ENCODE data around the gene SHC4. TPM values are rescaled to one million over a fixed set of nuclear protein-coding genes. Genes with fewer than 3 reads are reported as not detected.

The SHC4 gene
- total and polyA plus RNA-seq, 2 of the 8 experiments (the other 6 are each of a cell fraction or from before 2014, with no cell fraction given) = 0.15 to 0.30 TPM

DNA sequence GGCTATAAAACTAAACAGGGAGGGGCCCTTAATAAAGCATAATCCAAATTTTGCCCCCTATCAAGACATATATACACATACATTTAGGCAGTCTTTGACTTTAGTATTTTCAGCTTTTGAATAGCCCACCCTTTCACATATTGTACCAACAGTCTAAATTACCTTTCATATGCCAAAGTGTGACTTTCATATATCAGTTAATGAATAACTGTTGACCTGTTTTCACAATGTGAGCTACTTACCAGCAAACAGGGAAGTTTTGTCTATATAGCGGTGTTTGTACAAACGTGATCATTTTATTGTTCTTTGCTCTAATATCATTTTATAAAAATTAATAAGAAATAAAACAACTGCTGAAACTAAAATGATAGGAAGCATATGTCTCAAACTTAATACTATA, 180.8 kb downstream of the SHC4 start:
- no peak overlapping the region for H4K8ac ChIP-seq (ENCODE audit: extremely low read depth, insufficient read depth, low read length)
- POLR2A ChIA-PET (ENCODE audit: partially characterized antibody) = no interaction called here
- no peak overlapping the region for H2AFZ ChIP-seq (ENCODE audit: low read length)
- H3K4ac ChIP-seq (replicated peaks; ENCODE audit: insufficient read length, low read depth, low read length) = no peak overlapping the region
- H4K91ac ChIP-seq (replicated peaks; ENCODE audit: insufficient read length, low read length) = no peak overlapping the region
- no peak overlapping the region for H2AK5ac ChIP-seq (ENCODE audit: low read depth, low read length)
- no peak overlapping the region for H3K4me3 ChIP-seq (ENCODE audit: extremely low read depth in 1 of 4, insufficient read depth in 2 of 4, low read depth in 3 of 4, low read length in 4 of 4)
- 84% methylated on average over 2 of the region's 2 CpGs; no CpG with 5 or more reads in 1 of the 2 experiments for WGBS, 2 experiments (ENCODE audit: extremely low coverage in 1 of 2, insufficient coverage in 1 of 2, insufficient read length in 1 of 2, insufficient replicate concordance in 2 of 2, low coverage in 1 of 2, low lambda C conversion rate in 2 of 2, missing lambda C conversion rate in 1 of 2)
- H3K4me2 ChIP-seq (ENCODE audit: insufficient read depth in 1 of 2, low read depth in 2 of 2, low read length in 2 of 2) = no peak overlapping the region
- no peaks in the 10 kb centered on the region for H3K79me1 ChIP-seq (ENCODE audit: low read depth, low read length)
- H2BK120ac ChIP-seq (replicated peaks; ENCODE audit: low read depth, low read length) = no peak overlapping the region
- no peaks in the 10 kb centered on the region for H3K9me3 ChIP-seq (ENCODE audit: insufficient read depth in 2 of 2, low read depth in 1 of 2, low read length in 1 of 2)
- H3K79me2 ChIP-seq (ENCODE audit: control insufficient read depth in 1 of 2, insufficient read depth in 2 of 2, low read length in 2 of 2) = no peaks in the 10 kb centered on the region
- no peaks in the 10 kb centered on the region for H3K4me1 ChIP-seq (replicated peaks in 1 of 4; ENCODE audit: control insufficient read depth in 3 of 4, insufficient read depth in 4 of 4, low read length in 3 of 4)
- DNase-seq (ENCODE audit: low read depth in 1 of 2, low spot score in 2 of 2) (no peak), FAIRE-seq (no peak)
- peaks cover 0 to 4% of the 10 kb centered on the region in 2 experiments for H4K20me1 ChIP-seq (replicated peaks in 1 of 2; ENCODE audit: control insufficient read depth in 1 of 2, insufficient read depth in 2 of 2, low read length in 2 of 2)
- peaks cover 0 to 35% (median 15%) of the 10 kb centered on the region in 4 experiments; a peak in 6 of 8 replicates for H3K36me3 ChIP-seq (ENCODE audit: control insufficient read depth in 2 of 4, insufficient read depth in 4 of 4, low read length in 3 of 4)
- no peak overlapping the region for H3K14ac ChIP-seq (ENCODE audit: insufficient read length)
- H4K5ac ChIP-seq (ENCODE audit: insufficient read length, low read depth, low read length) = no peak overlapping the region
- CTCF ChIA-PET (ENCODE audit: partially characterized antibody) = no interaction called here
- H2BK15ac ChIP-seq (ENCODE audit: low read length) = no peak overlapping the region
- H2BK12ac ChIP-seq (ENCODE audit: low read depth, low read length) = no peak overlapping the region
- no peak overlapping the region for H3K18ac ChIP-seq (ENCODE audit: extremely low read depth, low read length)
- no peaks in the 10 kb centered on the region for H3K23me2 ChIP-seq (ENCODE audit: low read depth, low read length)
- no peaks in the 10 kb centered on the region for H3K27me3 ChIP-seq (replicated peaks in 1 of 4; ENCODE audit: control insufficient read depth in 3 of 4, extremely low read depth in 1 of 4, insufficient read depth in 3 of 4, low read length in 3 of 4)
- no peak overlapping the region for H3K27ac ChIP-seq (ENCODE audit: low read depth, low read length)
- H2BK20ac ChIP-seq (ENCODE audit: low read length) = no peak overlapping the region
- no peak overlapping the region for H3K56ac ChIP-seq (replicated peaks; ENCODE audit: insufficient read length, low read depth, low read length)
- no peak overlapping the region for H3K23ac ChIP-seq (ENCODE audit: insufficient read length)
- no peak for TF ChIP-seq TBP (IDR thresholded peaks at IDR 0.05; ENCODE audit: low read depth, low read length)
- no peak for TF ChIP-seq SP4 (IDR thresholded peaks at IDR 0.05; ENCODE audit: low read length)
- TF ChIP-seq KDM4A (IDR thresholded peaks at IDR 0.05; ENCODE audit: low read depth, low read length, severe bottlenecking) = no peak
- no peak for TF ChIP-seq ATF2 (IDR thresholded peaks at IDR 0.05; ENCODE audit: low read length)
- no peak overlapping the region for H2BK5ac ChIP-seq (ENCODE audit: low read depth, low read length)
- no peak overlapping the region for H3K9ac ChIP-seq (replicated peaks in 1 of 4; ENCODE audit: extremely low read depth in 1 of 4, low read depth in 3 of 4, low read length in 3 of 4)
